HG03045 (cell line): ENCODE results near the gene ZNF335.
"Not testable (repeated sequence)": the region's sequence is repeated elsewhere in the genome, so short reads cannot be mapped to it uniquely, and the experiment has no call there.

ENCODE experiments used
- ATAC-seq: cut with Tn5 transposase; IDR thresholded peaks from one replicate; pipeline ENCODE4 v1.9.1; 2021; ENCODE audit warnings: mild to moderate bottlenecking, moderate library complexity; ENCODE audit not compliant: unreplicated experiment

Gene ZNF335

GRCh38 chr20:45935416-45936046 is 36.5 kb downstream of the ZNF335 start:
- no peak for ATAC-seq

GRCh38 chr20:45934586-45935415 is 37.2 kb downstream of the ZNF335 start, which contains the start of gene PCIF1:
PCIF1 (plus strand) TSS chr20:45934683; CDS start chr20:45939000, 4,317 bp downstream.
- ATAC-seq: peak; percentile 69

GRCh38 chr20:45934046-45934585 is 37.9 kb downstream of the ZNF335 start:
- peak; percentile 8 for ATAC-seq

- ATAC-seq: no peak
These were observed 38.5 kb downstream of the ZNF335 start for GRCh38 chr20:45933266-45934045.

- not testable (repeated sequence) for ATAC-seq
These were observed 40.3 kb downstream of the ZNF335 start for GRCh38 chr20:45931680-45932079.

- ATAC-seq: no peak
These were observed 44.7 kb downstream of the ZNF335 start for GRCh38 chr20:45927071-45927878.

GRCh38 chr20:45926731-45927070 is 45.3 kb downstream of the ZNF335 start:
- ATAC-seq: no peak

GRCh38 chr20:45925821-45926506 is 46.0 kb downstream of the ZNF335 start:
- no peak for ATAC-seq

GRCh38 chr20:45924391-45925261 is 47.4 kb downstream of the ZNF335 start:
- no peak for ATAC-seq

- no peak for ATAC-seq
These were observed 50.4 kb downstream of the ZNF335 start for GRCh38 chr20:45921337-45922189.

GRCh38 chr20:45920462-45921336 is 51.3 kb downstream of the ZNF335 start:
- no peak for ATAC-seq

- no peak for ATAC-seq
These were observed 52.2 kb downstream of the ZNF335 start for GRCh38 chr20:45919542-45920399.

- no peak for ATAC-seq
These were observed 53.0 kb downstream of the ZNF335 start for GRCh38 chr20:45918779-45919537.

GRCh38 chr20:45918182-45918737 is 53.7 kb downstream of the ZNF335 start:
- no peak for ATAC-seq

GRCh38 chr20:45917790-45918141 is 54.2 kb downstream of the ZNF335 start:
- no peak for ATAC-seq
